22Rv1 (cell line): ENCODE results near the gene STX7.

ENCODE experiments used
- CTCF ChIP-seq: fragments of 450-650 bp; IDR thresholded peaks from 2 replicates; pipeline ENCODE4 v1.5.1; 2017; ENCODE audit warnings: mild to moderate bottlenecking
- ZFX ChIP-seq: fragments of 450-650 bp; IDR thresholded peaks from 2 replicates; pipeline ENCODE4 v1.6.1; 2017; ENCODE audit warnings: antibody characterized with exemption, borderline replicate concordance

- TF ChIP-seq CTCF (no peak), ZFX (no peak)
These were observed 31.7 kb downstream of the STX7 start for GRCh38 chr6:132481189-132481588.
